Measurements from ENCODE around the gene OTOG. TPM values are rescaled to one million over a fixed set of nuclear protein-coding genes. Genes with fewer than 3 reads are reported as not detected.

OTOG gene
- total RNA-seq, 4 donors from 2014 or later, result not detected

- TF ChIP-seq CTCF (IDR thresholded peaks at IDR 0.05) (no peak), POLR2A (IDR thresholded peaks at IDR 0.05) (no peak)
- intact Hi-C loops (cut with DNase I; ENCODE audit: low total_unique reads), result no loop called here
- DNase-seq (ENCODE audit: low spot score in 2 of 2), result no peak
- 63 to 72% methylated on average over 14 of the region's 14 CpGs for WGBS, 2 donors
- H3K4me3 ChIP-seq (ENCODE audit: low read depth, poor library complexity, severe bottlenecking), result no peak overlapping the region
Measured at GRCh38 chr11:17528906-17529843, 17.9 kb upstream of the OTOG start.

GRCh38 chr11:17529844-17530185, 17.2 kb upstream of the OTOG start:
- 63 to 65% methylated on average over 10 of the region's 10 CpGs for WGBS, 2 donors
- no peak for DNase-seq (ENCODE audit: low spot score in 2 of 2)
- H3K4me3 ChIP-seq (ENCODE audit: low read depth, poor library complexity, severe bottlenecking), result no peak overlapping the region
- TF ChIP-seq POLR2A (IDR thresholded peaks at IDR 0.05) (no peak), CTCF (IDR thresholded peaks at IDR 0.05) (no peak)
- intact Hi-C loops (cut with DNase I; ENCODE audit: low total_unique reads), result no loop called here

GRCh38 chr11:17531071-17531600, 15.9 kb upstream of the OTOG start:
- WGBS, 2 donors, result 83 to 87% methylated on average over 21 to 22 of the region's 22 CpGs
- no peak overlapping the region for H3K4me3 ChIP-seq (ENCODE audit: low read depth, poor library complexity, severe bottlenecking)
- TF ChIP-seq POLR2A (IDR thresholded peaks at IDR 0.05), result no peak
- TF ChIP-seq CTCF (IDR thresholded peaks at IDR 0.05), result no peak
- no peak for DNase-seq (ENCODE audit: low spot score in 2 of 2)
- intact Hi-C loops (cut with DNase I; ENCODE audit: low total_unique reads), result no loop called here

GRCh38 chr11:17531636-17532113, 15.4 kb upstream of the OTOG start:
- no peak for DNase-seq (ENCODE audit: low spot score in 2 of 2)
- 49 to 65% methylated on average over 6 of the region's 6 CpGs for WGBS, 2 donors
- intact Hi-C loops (cut with DNase I; ENCODE audit: low total_unique reads), result no loop called here
- TF ChIP-seq CTCF (IDR thresholded peaks at IDR 0.05), result no peak
- no peak for TF ChIP-seq POLR2A (IDR thresholded peaks at IDR 0.05)
- H3K4me3 ChIP-seq (ENCODE audit: low read depth, poor library complexity, severe bottlenecking), result no peak overlapping the region

- no peak overlapping the region for H3K4me3 ChIP-seq (ENCODE audit: low read depth, poor library complexity, severe bottlenecking)
- DNase-seq (ENCODE audit: low spot score in 2 of 2), result no peak
- intact Hi-C loops (cut with DNase I; ENCODE audit: low total_unique reads), result no loop called here
- WGBS, 2 donors, result 84 to 86% methylated on average over 2 of the region's 2 CpGs
- no peak for TF ChIP-seq POLR2A (IDR thresholded peaks at IDR 0.05)
- no peak for TF ChIP-seq CTCF (IDR thresholded peaks at IDR 0.05)
Measured at GRCh38 chr11:17532784-17533183, 14.3 kb upstream of the OTOG start.

Measured in lower leg skin (tissue), 4 donors.